ENCODE results near the gene KCNIP4.

The KCNIP4 gene

GRCh38 chr4:20960291-20960690, 988.3 kb downstream of the KCNIP4 start:
- no peak for DNase-seq (ENCODE audit: low read depth in 3 of 3)

GRCh38 chr4:20954541-20954940, 994.0 kb downstream of the KCNIP4 start:
- DNase-seq (ENCODE audit: low read depth in 3 of 3): no peak

- DNase-seq (ENCODE audit: low read depth in 3 of 3): no peak
These were observed 1003.6 kb downstream of the KCNIP4 start for GRCh38 chr4:20944961-20945360.

GRCh38 chr4:20944451-20944850, 1004.1 kb downstream of the KCNIP4 start:
- DNase-seq (ENCODE audit: low read depth in 3 of 3): no peak

- no peak for DNase-seq (ENCODE audit: low read depth in 3 of 3)
These were observed 1010.4 kb downstream of the KCNIP4 start for GRCh38 chr4:20938204-20938603.

GRCh38 chr4:20926529-20926928, 1022.0 kb downstream of the KCNIP4 start:
- no peak for DNase-seq (ENCODE audit: low read depth in 3 of 3)

GRCh38 chr4:20925176-20925575, 1023.4 kb downstream of the KCNIP4 start:
- DNase-seq (ENCODE audit: low read depth in 3 of 3): no peak

- DNase-seq (ENCODE audit: low read depth in 3 of 3): no peak
These were observed 1025.6 kb downstream of the KCNIP4 start for GRCh38 chr4:20922962-20923361.

GRCh38 chr4:20916106-20916505, 1032.5 kb downstream of the KCNIP4 start:
- DNase-seq (ENCODE audit: low read depth in 3 of 3): no peak

- DNase-seq (ENCODE audit: low read depth in 3 of 3): no peak
These were observed 1043.6 kb downstream of the KCNIP4 start for GRCh38 chr4:20904966-20905365.

- DNase-seq (ENCODE audit: low read depth in 3 of 3): no peak
These were observed 1046.7 kb downstream of the KCNIP4 start for GRCh38 chr4:20901851-20902250.

- no peak for DNase-seq (ENCODE audit: low read depth in 3 of 3)
These were observed 1049.0 kb downstream of the KCNIP4 start for GRCh38 chr4:20899591-20899990.

- no peak for DNase-seq (ENCODE audit: low read depth in 3 of 3)
These were observed 1052.6 kb downstream of the KCNIP4 start for GRCh38 chr4:20895988-20896387.

GRCh38 chr4:20895208-20895607, 1053.4 kb downstream of the KCNIP4 start:
- no peak for DNase-seq (ENCODE audit: low read depth in 3 of 3)

- DNase-seq (ENCODE audit: low read depth in 3 of 3): no peak
These were observed 1057.8 kb downstream of the KCNIP4 start for GRCh38 chr4:20890761-20891160.

- no peak for DNase-seq (ENCODE audit: low read depth in 3 of 3)
These were observed 1058.7 kb downstream of the KCNIP4 start for GRCh38 chr4:20889901-20890300.

- DNase-seq (ENCODE audit: low read depth in 3 of 3): no peak
These were observed 1064.9 kb downstream of the KCNIP4 start for GRCh38 chr4:20883677-20884076.

GRCh38 chr4:20883231-20883630, 1065.3 kb downstream of the KCNIP4 start:
- no peak for DNase-seq (ENCODE audit: low read depth in 3 of 3)

GRCh38 chr4:20882500-20882899, 1066.1 kb downstream of the KCNIP4 start:
- DNase-seq (ENCODE audit: low read depth in 3 of 3): no peak

GRCh38 chr4:20881658-20882057, 1066.9 kb downstream of the KCNIP4 start:
- no peak for DNase-seq (ENCODE audit: low read depth in 3 of 3)

- DNase-seq (ENCODE audit: low read depth in 3 of 3): no peak
These were observed 1069.8 kb downstream of the KCNIP4 start for GRCh38 chr4:20878806-20879205.

GRCh38 chr4:20870436-20870835, 1078.1 kb downstream of the KCNIP4 start:
- DNase-seq (ENCODE audit: low read depth in 3 of 3): no peak

- no peak for DNase-seq (ENCODE audit: low read depth in 3 of 3)
These were observed 1080.5 kb downstream of the KCNIP4 start for GRCh38 chr4:20868108-20868507.

- no peak for DNase-seq (ENCODE audit: low read depth in 3 of 3)
These were observed 1087.7 kb downstream of the KCNIP4 start for GRCh38 chr4:20860878-20861277.

Data from stimulated activated CD4-positive, alpha-beta T cell treated with anti-CD3 and anti-CD28 coated beads, TNF-alpha, amount 100 ng/mL, for 4 hours (primary cell).